Natural killer cell (primary cell): ENCODE results near the gene MTRF1. TPM values are rescaled to one million over a fixed set of nuclear protein-coding genes. Genes with fewer than 3 reads are reported as not detected.
A peak's percentile ranks its signal among the peaks of the same experiment; 100 is the strongest.

Experiments
- ATAC-seq, 3 donors: fragments of 150-1000 bp in 2 of 3; fragments of 200-7000 bp in 1 of 3; cut with Tn5 transposase; 1 replicate in 1 of 3; 2 replicates in 2 of 3; pipeline ENCODE4 v1.10.0; 2021; ENCODE audit warnings: mild to moderate bottlenecking in 2 of 3, moderate library complexity in 2 of 3
- DNase-seq, 2 donors: peaks; one replicate each; pipeline versions ENCODE4 v3.0.0 to v3.0.0-alpha.2; 2013 to 2021; ENCODE audit warnings: mixed read lengths in 1 of 2
- H3K27ac ChIP-seq: one replicate; pipeline ENCODE4 v1.5.1; 2013; ENCODE audit warnings: mild to moderate bottlenecking, low read length
- H3K27me3 ChIP-seq: one replicate; pipeline ENCODE4 v1.6.1; 2013; ENCODE audit warnings: low read length; ENCODE audit not compliant: control insufficient read depth, insufficient read depth
- H3K36me3 ChIP-seq: one replicate; pipeline ENCODE4 v1.6.1; 2013; ENCODE audit warnings: low read length; ENCODE audit not compliant: control insufficient read depth, insufficient read depth
- H3K4me1 ChIP-seq: one replicate; pipeline ENCODE4 v1.6.1; 2013; ENCODE audit warnings: low read length; ENCODE audit not compliant: control insufficient read depth, insufficient read depth
- H3K4me3 ChIP-seq: one replicate; pipeline ENCODE4 v1.5.1; 2013; ENCODE audit warnings: low read length
- H3K9me3 ChIP-seq: one replicate; pipeline ENCODE4 v1.6.1; 2013; ENCODE audit warnings: low read length; ENCODE audit not compliant: control insufficient read depth, insufficient read depth
- H3K27ac Mint-ChIP-seq, 2 donors: one replicate each; pipeline ENCODE4 v1.8.0; 2022; ENCODE audit warnings: mild to moderate bottlenecking in 2 of 2, mixed read lengths in 2 of 2, moderate library complexity in 1 of 2
- H3K27me3 Mint-ChIP-seq, 2 donors: one replicate each; pipeline ENCODE4 v1.8.0; 2022; ENCODE audit warnings: low read depth in 2 of 2, mixed read lengths in 2 of 2
- H3K36me3 Mint-ChIP-seq: one replicate; pipeline ENCODE4 v1.8.0; 2022; ENCODE audit warnings: mixed read lengths
- H3K4me1 Mint-ChIP-seq, 2 donors: one replicate each; pipeline ENCODE4 v1.8.0; 2022; ENCODE audit warnings: mixed read lengths in 2 of 2
- H3K4me3 Mint-ChIP-seq: one replicate; pipeline ENCODE4 v1.8.0; 2022; ENCODE audit warnings: mild to moderate bottlenecking, moderate library complexity, mixed read lengths
- H3K9me3 Mint-ChIP-seq, 2 donors: one replicate each; pipeline ENCODE4 v1.8.0; 2022; ENCODE audit warnings: mixed read lengths in 2 of 2
- WGBS: methylation state at CpG from one replicate; pipeline ENCODE4 v1.1.7; 2013; ENCODE audit warnings: missing lambda C conversion rate; ENCODE audit not compliant: insufficient coverage; 5-methylcytosine and 5-hydroxymethylcytosine counted together
- intact Hi-C: fragments of 100-400 bp; cut with micrococcal nuclease; formaldehyde crosslinking; loops from one replicate; pipeline ENCODE4 v1.14.2; 2022
- total RNA-seq, 4 donors: library from RNA; stranded (reverse); fragments of 120-200 nt in 1 of 4; gene quantifications; one replicate each; pipeline versions ENCODE4 v1.2.3 to v1.2.4, GENCODE V29; 2013 to 2022
- TF ChIP-seq, protein P1 (sequence below): fragments of 200-600 bp; IDR thresholded peaks from one replicate; pipeline ENCODE4 v1.8.0; 2022; ENCODE audit warnings: antibody characterized with exemption

MTRF1 gene
- total RNA-seq = 10 to 100 TPM; 20.3 to 24.1 (median 24.0) TPM
- 27.7 TPM for total RNA-seq (2013)

GRCh38 chr13:41263261-41263971, at the start of gene MTRF1:
MTRF1 (minus strand) TSS chr13:41263576; CDS start chr13:41260907, 2,669 bp downstream.
- Mint-ChIP-seq H3K4me3 (peak within 1 kb of the TSS; percentile 95), H3K9me3 (no peaks in the 10 kb centered on the region), H3K4me1 (peaks cover 14 to 15% of the 10 kb centered on the region in 2 donors), H3K36me3 (peaks cover 6% of the 10 kb centered on the region), H3K27ac (peak within 1 kb of the TSS; percentile 93 to 99), H3K27me3 (no peaks in the 10 kb centered on the region)
- TF ChIP-seq, protein P1, sequence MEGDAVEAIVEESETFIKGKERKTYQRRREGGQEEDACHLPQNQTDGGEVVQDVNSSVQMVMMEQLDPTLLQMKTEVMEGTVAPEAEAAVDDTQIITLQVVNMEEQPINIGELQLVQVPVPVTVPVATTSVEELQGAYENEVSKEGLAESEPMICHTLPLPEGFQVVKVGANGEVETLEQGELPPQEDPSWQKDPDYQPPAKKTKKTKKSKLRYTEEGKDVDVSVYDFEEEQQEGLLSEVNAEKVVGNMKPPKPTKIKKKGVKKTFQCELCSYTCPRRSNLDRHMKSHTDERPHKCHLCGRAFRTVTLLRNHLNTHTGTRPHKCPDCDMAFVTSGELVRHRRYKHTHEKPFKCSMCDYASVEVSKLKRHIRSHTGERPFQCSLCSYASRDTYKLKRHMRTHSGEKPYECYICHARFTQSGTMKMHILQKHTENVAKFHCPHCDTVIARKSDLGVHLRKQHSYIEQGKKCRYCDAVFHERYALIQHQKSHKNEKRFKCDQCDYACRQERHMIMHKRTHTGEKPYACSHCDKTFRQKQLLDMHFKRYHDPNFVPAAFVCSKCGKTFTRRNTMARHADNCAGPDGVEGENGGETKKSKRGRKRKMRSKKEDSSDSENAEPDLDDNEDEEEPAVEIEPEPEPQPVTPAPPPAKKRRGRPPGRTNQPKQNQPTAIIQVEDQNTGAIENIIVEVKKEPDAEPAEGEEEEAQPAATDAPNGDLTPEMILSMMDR = no peak
- intact Hi-C loops = loop anchor here (1.0 to 5.0 kb wide), 4 partner anchors 49 to 203 kb away; partner anchors contain the start of genes KBTBD6, KBTBD7, NAA16 and WBP4
- ATAC-seq (peak; percentile 92 to 94 (median 93)), DNase-seq (peak; percentile 76 to 89)
- H3K27ac ChIP-seq = peak within 1 kb of the TSS; percentile 81
- H3K9me3 ChIP-seq = peaks cover 3% of the 10 kb centered on the region
- peak within 1 kb of the TSS; percentile 85 for H3K4me3 ChIP-seq
- peaks cover 13% of the 10 kb centered on the region for H3K36me3 ChIP-seq
- 0% methylated on average over 28 of the region's 32 CpGs for WGBS
- peaks cover 5% of the 10 kb centered on the region for H3K4me1 ChIP-seq
- H3K27me3 ChIP-seq = no peaks in the 10 kb centered on the region

- peaks cover 37 to 52% of the 10 kb centered on the region in 2 donors for H3K4me1 Mint-ChIP-seq
- 91% methylated on average over 4 of the region's 5 CpGs for WGBS
- H3K4me3 ChIP-seq = no peak overlapping the region
These were observed 49.7 kb upstream of the MTRF1 start for GRCh38 chr13:41313117-41313516.

DNA sequence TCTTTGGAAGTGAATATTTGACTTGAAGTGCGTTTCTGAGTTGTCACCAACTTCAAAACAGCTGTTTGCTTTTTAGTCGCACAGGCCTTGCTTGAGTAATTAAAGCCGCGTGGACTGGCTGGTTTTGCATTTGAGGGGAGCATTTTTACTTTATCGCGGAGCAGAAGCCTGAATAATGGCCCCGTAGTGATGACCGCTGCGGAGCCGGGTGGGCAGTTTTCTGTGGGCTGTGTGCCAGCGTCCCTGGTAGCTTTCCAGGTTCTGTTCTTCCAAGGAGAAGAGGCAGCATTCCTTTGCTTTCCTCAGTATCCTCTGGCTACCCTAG, 48.8 kb upstream of the MTRF1 start:
- intact Hi-C loops = loop anchor here (5.0 kb wide), 1 partner anchor 50 kb away; the partner anchor contains the start of gene MTRF1
- no peaks in the 10 kb centered on the region for H3K27me3 ChIP-seq
- H3K4me3 ChIP-seq = peak overlapping the region; percentile 92
- TF ChIP-seq, protein P1 = no peak
- no peaks in the 10 kb centered on the region for H3K9me3 Mint-ChIP-seq
- peaks cover 26% of the 10 kb centered on the region for H3K4me1 ChIP-seq
- DNase-seq (peak in 1 of 2 donors; percentile 50), ATAC-seq (peak in 1 of 3 donors; percentile 15)
- WGBS = 0% methylated on average over 11 of the region's 11 CpGs
- no peaks in the 10 kb centered on the region for H3K36me3 Mint-ChIP-seq
- peaks cover 1% of the 10 kb centered on the region for H3K36me3 ChIP-seq
- H3K27me3 Mint-ChIP-seq = no peaks in the 10 kb centered on the region
- peak overlapping the region; percentile 77 for H3K27ac ChIP-seq
- peaks cover 37 to 48% of the 10 kb centered on the region in 2 donors for H3K4me1 Mint-ChIP-seq
- peak overlapping the region; percentile 96 for H3K4me3 Mint-ChIP-seq
- H3K27ac Mint-ChIP-seq = peak overlapping the region; percentile 94 to 96
- H3K9me3 ChIP-seq = no peaks in the 10 kb centered on the region

More at GRCh38 chr13:41313117-41313516, 49.7 kb upstream of the MTRF1 start:
- Histone ChIP-seq H3K9me3 (no peaks in the 10 kb centered on the region), H3K4me1 (peaks cover 26% of the 10 kb centered on the region), H3K27me3 (no peaks in the 10 kb centered on the region), H3K36me3 (peaks cover 6% of the 10 kb centered on the region), H3K27ac (no peak overlapping the region)
- no peaks in the 10 kb centered on the region for H3K9me3 Mint-ChIP-seq
- H3K4me3 Mint-ChIP-seq = peak overlapping the region; percentile 96
- H3K27me3 Mint-ChIP-seq = no peaks in the 10 kb centered on the region
- TF ChIP-seq, protein P1 = no peak
- DNase-seq (no peak), ATAC-seq (no peak)
- no peak overlapping the region for H3K27ac Mint-ChIP-seq
- intact Hi-C loops = loop anchor here (5.0 kb wide), 1 partner anchor 51 kb away; the partner anchor contains the start of gene MTRF1
- no peaks in the 10 kb centered on the region for H3K36me3 Mint-ChIP-seq
